Mesenchymal stem cell (in vitro differentiated cells and primary cell): ENCODE measurements around the gene NTRK2.

Source experiments
- DNase-seq: peaks from one replicate; pipeline ENCODE4 v3.0.0-alpha.2; 2013
- H2AFZ ChIP-seq: one replicate; pipeline ENCODE4 v1.6.1; 2013; ENCODE audit warnings: low read depth, mild to moderate bottlenecking, control low read depth, inconsistent platforms, low read length, moderate library complexity
- H2AK5ac ChIP-seq: 2 replicates; pipeline ENCODE4 v1.6.1; 2013; ENCODE audit warnings: low read length, moderate library complexity, mild to moderate bottlenecking, inconsistent platforms; ENCODE audit not compliant: severe bottlenecking
- H2BK120ac ChIP-seq: one replicate; pipeline ENCODE4 v1.6.1; 2013; ENCODE audit warnings: low read depth, mild to moderate bottlenecking, inconsistent platforms, low read length, moderate library complexity
- H2BK12ac ChIP-seq, 2 experiments: one replicate each; pipeline ENCODE4 v1.6.1; 2013; ENCODE audit warnings: inconsistent platforms in 2 of 2, low read length in 2 of 2, mild to moderate bottlenecking in 2 of 2, moderate library complexity in 2 of 2, control low read depth in 1 of 2
- H2BK15ac ChIP-seq: one replicate; pipeline ENCODE4 v1.6.1; 2013; ENCODE audit warnings: mild to moderate bottlenecking, low read depth, inconsistent platforms; ENCODE audit not compliant: poor library complexity, severe bottlenecking
- H2BK5ac ChIP-seq: 2 replicates; pipeline ENCODE4 v1.6.1; 2013; ENCODE audit warnings: low read depth, mild to moderate bottlenecking, low read length, control low read depth, inconsistent platforms; ENCODE audit not compliant: poor library complexity, severe bottlenecking
- H3K14ac ChIP-seq, 2 experiments: one replicate each; pipeline ENCODE4 v1.6.1; 2013; ENCODE audit warnings: inconsistent platforms in 2 of 2, low read length in 2 of 2, control low read depth in 1 of 2, mild to moderate bottlenecking in 1 of 2, moderate library complexity in 1 of 2
- H3K18ac ChIP-seq, 2 experiments: one replicate each; pipeline ENCODE4 v1.6.1; 2013; ENCODE audit warnings: inconsistent platforms in 2 of 2, low read length in 2 of 2, control low read depth in 1 of 2, low read depth in 1 of 2, mild to moderate bottlenecking in 1 of 2
- H3K23ac ChIP-seq, 2 experiments: one replicate each; pipeline ENCODE4 v1.6.1; 2013; ENCODE audit warnings: inconsistent platforms in 2 of 2, low read length in 2 of 2, mild to moderate bottlenecking in 2 of 2, moderate library complexity in 2 of 2, control low read depth in 1 of 2
- H3K27ac ChIP-seq: 2 replicates; pipeline ENCODE4 v1.5.1; 2013; ENCODE audit warnings: mild to moderate bottlenecking, moderate library complexity, low read length, control low read depth, inconsistent platforms; ENCODE audit not compliant: poor library complexity, severe bottlenecking
- H3K27me3 ChIP-seq, 2 experiments: 2 replicates each; pipeline versions ENCODE4 v1.6.1 to v1.7.0; 2013; ENCODE audit warnings: low read length in 2 of 2, mild to moderate bottlenecking in 2 of 2, moderate library complexity in 2 of 2, control low read depth in 1 of 2, inconsistent platforms in 1 of 2; ENCODE audit not compliant: control insufficient read depth in 1 of 2, insufficient read depth in 1 of 2
- H3K36me3 ChIP-seq, 2 experiments: 2 replicates each; pipeline versions ENCODE4 v1.6.1 to v1.7.0; 2013; ENCODE audit warnings: low read length in 2 of 2, control low read depth in 1 of 2, inconsistent platforms in 1 of 2, low read depth in 1 of 2, mild to moderate bottlenecking in 1 of 2; ENCODE audit not compliant: insufficient read depth in 2 of 2, control insufficient read depth in 1 of 2
- H3K4ac ChIP-seq, 2 experiments: one replicate each; pipeline ENCODE4 v1.6.1; 2013; ENCODE audit warnings: inconsistent platforms in 2 of 2, low read length in 2 of 2, mild to moderate bottlenecking in 2 of 2, moderate library complexity in 2 of 2, control low read depth in 1 of 2, low read depth in 1 of 2
- H3K4me1 ChIP-seq: 2 replicates; pipeline ENCODE4 v1.6.1; 2013; ENCODE audit warnings: low read depth, low read length, control low read depth; ENCODE audit not compliant: control insufficient read depth, insufficient read depth
- H3K4me2 ChIP-seq: 2 replicates; pipeline ENCODE4 v1.6.1; 2013; ENCODE audit warnings: low read length, mild to moderate bottlenecking, inconsistent platforms; ENCODE audit not compliant: poor library complexity, severe bottlenecking
- H3K4me3 ChIP-seq, 2 experiments: 2 replicates each; pipeline versions ENCODE4 v1.5.1 to v1.7.0; 2013; ENCODE audit warnings: low read length in 2 of 2, mild to moderate bottlenecking in 2 of 2, control low read depth in 1 of 2, low read depth in 1 of 2; ENCODE audit not compliant: insufficient read depth in 1 of 2
- H3K79me1 ChIP-seq: replicated peaks from 2 replicates; pipeline ENCODE4 v1.6.1; 2013; ENCODE audit warnings: mild to moderate bottlenecking, control low read depth, low read length, inconsistent platforms; ENCODE audit not compliant: poor library complexity, severe bottlenecking
- H3K9ac ChIP-seq: 2 replicates; pipeline ENCODE4 v1.7.0; 2013; ENCODE audit warnings: mild to moderate bottlenecking, low read length, moderate library complexity
- H3K9me3 ChIP-seq: 2 replicates; pipeline ENCODE4 v1.7.0; 2013; ENCODE audit warnings: mild to moderate bottlenecking, low read length; ENCODE audit not compliant: control insufficient read depth
- H4K8ac ChIP-seq: one replicate; pipeline ENCODE4 v1.6.1; 2013; ENCODE audit warnings: inconsistent platforms, mild to moderate bottlenecking, low read length, moderate library complexity
- H4K91ac ChIP-seq: one replicate; pipeline ENCODE4 v1.6.1; 2013; ENCODE audit warnings: mild to moderate bottlenecking, low read length, inconsistent platforms
- WGBS: methylation state at CpG from one replicate; pipeline ENCODE4 v1.1.7; 2013; ENCODE audit warnings: mixed read lengths; 5-methylcytosine and 5-hydroxymethylcytosine counted together

NTRK2 gene

DNA sequence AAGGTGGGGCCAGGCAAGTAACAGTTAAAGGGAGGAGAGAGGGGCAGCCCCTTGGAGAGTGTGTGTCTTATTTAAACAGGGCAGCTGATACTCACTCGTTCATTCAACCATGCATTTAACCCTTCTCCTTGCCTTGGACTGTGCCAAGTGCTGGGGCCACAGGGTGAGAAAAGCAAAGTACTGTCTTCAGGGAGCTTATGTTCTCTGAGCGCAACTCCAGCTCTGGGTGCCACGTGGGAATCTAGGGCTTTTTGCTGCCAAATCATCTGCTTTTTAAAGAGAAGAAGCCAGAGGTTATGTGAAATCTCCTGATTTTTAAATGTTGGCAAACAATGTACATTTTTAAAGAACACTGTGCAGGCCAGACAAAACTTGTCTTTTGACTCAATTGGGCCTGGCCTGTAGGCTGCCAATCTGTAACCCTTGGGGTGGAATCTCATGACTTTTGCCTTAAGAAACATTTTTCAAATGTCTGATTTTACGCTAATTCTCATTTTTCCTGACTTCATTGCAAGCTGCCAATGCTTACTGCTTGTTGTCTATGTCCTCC, 157.8 kb downstream of the NTRK2 start:
- Histone ChIP-seq H3K79me1 (no peaks in the 10 kb centered on the region), H2BK120ac (no peak overlapping the region), H2BK15ac (no peak overlapping the region), H2AK5ac (no peak overlapping the region), H3K9ac (no peak overlapping the region), H3K4me1 (no peaks in the 10 kb centered on the region), H3K18ac (no peak overlapping the region), H3K4me3 (no peak overlapping the region), H2BK12ac (no peak overlapping the region), H3K27ac (no peak overlapping the region), H2BK5ac (no peak overlapping the region), H3K14ac (no peak overlapping the region), H4K8ac (peak overlapping the region; percentile 19), H3K4ac (no peak overlapping the region), H3K23ac (no peak overlapping the region), H3K9me3 (no peaks in the 10 kb centered on the region), H4K91ac (no peak overlapping the region), H3K27me3 (peaks cover 0 to 20% of the 10 kb centered on the region in 2 experiments), H2AFZ (no peak overlapping the region), H3K36me3 (no peaks in the 10 kb centered on the region), H3K4me2 (no peak overlapping the region)
- WGBS = 93% methylated on average over 3 of the region's 4 CpGs
- DNase-seq = no peak

GRCh38 chr9:84828046-84828445, 158.5 kb downstream of the NTRK2 start:
- no peak overlapping the region for H3K4ac ChIP-seq
- H2AFZ ChIP-seq = no peak overlapping the region
- no peak overlapping the region for H2BK5ac ChIP-seq
- H3K23ac ChIP-seq = no peak overlapping the region
- H3K4me1 ChIP-seq = no peaks in the 10 kb centered on the region
- peaks cover 0 to 13% of the 10 kb centered on the region in 2 experiments for H3K27me3 ChIP-seq
- H4K91ac ChIP-seq = no peak overlapping the region
- no peak overlapping the region for H3K18ac ChIP-seq
- H2BK12ac ChIP-seq = no peak overlapping the region
- H4K8ac ChIP-seq = no peak overlapping the region
- H3K4me2 ChIP-seq = no peak overlapping the region
- H3K9ac ChIP-seq = no peak overlapping the region
- H2BK120ac ChIP-seq = no peak overlapping the region
- H3K14ac ChIP-seq = no peak overlapping the region
- DNase-seq = no peak
- no peaks in the 10 kb centered on the region for H3K9me3 ChIP-seq
- H2AK5ac ChIP-seq = no peak overlapping the region
- no peaks in the 10 kb centered on the region for H3K79me1 ChIP-seq
- no peak overlapping the region for H3K4me3 ChIP-seq
- no peak overlapping the region for H2BK15ac ChIP-seq
- no peaks in the 10 kb centered on the region for H3K36me3 ChIP-seq
- no peak overlapping the region for H3K27ac ChIP-seq
- no CpG with 5 or more reads among the region's 2 CpGs for WGBS

- Histone ChIP-seq H2AK5ac (no peak overlapping the region), H3K4me1 (no peaks in the 10 kb centered on the region), H3K27me3 (peaks cover 0 to 2% of the 10 kb centered on the region in 2 experiments), H3K4me3 (no peak overlapping the region), H3K23ac (no peak overlapping the region), H3K4me2 (no peak overlapping the region), H3K9me3 (no peaks in the 10 kb centered on the region), H2BK15ac (no peak overlapping the region), H2BK120ac (no peak overlapping the region), H2BK12ac (no peak overlapping the region), H3K79me1 (no peaks in the 10 kb centered on the region), H2BK5ac (no peak overlapping the region), H3K9ac (no peak overlapping the region), H3K36me3 (no peaks in the 10 kb centered on the region), H4K8ac (no peak overlapping the region), H3K4ac (no peak overlapping the region), H2AFZ (no peak overlapping the region), H3K27ac (no peak overlapping the region), H3K18ac (no peak overlapping the region), H3K14ac (no peak overlapping the region), H4K91ac (no peak overlapping the region)
- DNase-seq = no peak
- 85% methylated on average over 8 of the region's 8 CpGs for WGBS
Observed at GRCh38 chr9:84829471-84829870, 159.9 kb downstream of the NTRK2 start.

- Histone ChIP-seq H2AK5ac (no peak overlapping the region), H3K23ac (no peak overlapping the region), H4K91ac (no peak overlapping the region), H3K4me2 (no peak overlapping the region), H3K9ac (no peak overlapping the region), H2AFZ (no peak overlapping the region), H3K27ac (no peak overlapping the region), H3K4me1 (no peaks in the 10 kb centered on the region), H2BK15ac (no peak overlapping the region), H2BK12ac (no peak overlapping the region), H3K18ac (no peak overlapping the region), H4K8ac (no peak overlapping the region), H3K27me3 (no peaks in the 10 kb centered on the region), H3K9me3 (no peaks in the 10 kb centered on the region), H3K4me3 (no peak overlapping the region), H3K79me1 (no peaks in the 10 kb centered on the region), H3K4ac (no peak overlapping the region), H2BK120ac (no peak overlapping the region), H3K14ac (no peak overlapping the region), H2BK5ac (no peak overlapping the region), H3K36me3 (no peaks in the 10 kb centered on the region)
- DNase-seq = no peak
- 81% methylated on average over 5 of the region's 6 CpGs for WGBS
Observed at GRCh38 chr9:84829997-84830696, 160.6 kb downstream of the NTRK2 start.
